GM12801 (cell line): Measurements from ENCODE around the gene RAB19.

Source experiments
- TF ChIP-seq, protein P1 (sequence below): IDR thresholded peaks from one replicate; pipeline ENCODE4 v1.5.1; 2011; ENCODE audit warnings: control low read depth; ENCODE audit not compliant: insufficient read length; ENCODE audit errors: extremely low read depth

The RAB19 gene, protein sequence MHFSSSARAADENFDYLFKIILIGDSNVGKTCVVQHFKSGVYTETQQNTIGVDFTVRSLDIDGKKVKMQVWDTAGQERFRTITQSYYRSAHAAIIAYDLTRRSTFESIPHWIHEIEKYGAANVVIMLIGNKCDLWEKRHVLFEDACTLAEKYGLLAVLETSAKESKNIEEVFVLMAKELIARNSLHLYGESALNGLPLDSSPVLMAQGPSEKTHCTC

GRCh38 chr7:140403878-140404564 is at the start of gene RAB19:
RAB19 (plus strand) TSS chr7:140404058; CDS start chr7:140407647, 3,589 bp downstream.
- TF ChIP-seq, protein P1, sequence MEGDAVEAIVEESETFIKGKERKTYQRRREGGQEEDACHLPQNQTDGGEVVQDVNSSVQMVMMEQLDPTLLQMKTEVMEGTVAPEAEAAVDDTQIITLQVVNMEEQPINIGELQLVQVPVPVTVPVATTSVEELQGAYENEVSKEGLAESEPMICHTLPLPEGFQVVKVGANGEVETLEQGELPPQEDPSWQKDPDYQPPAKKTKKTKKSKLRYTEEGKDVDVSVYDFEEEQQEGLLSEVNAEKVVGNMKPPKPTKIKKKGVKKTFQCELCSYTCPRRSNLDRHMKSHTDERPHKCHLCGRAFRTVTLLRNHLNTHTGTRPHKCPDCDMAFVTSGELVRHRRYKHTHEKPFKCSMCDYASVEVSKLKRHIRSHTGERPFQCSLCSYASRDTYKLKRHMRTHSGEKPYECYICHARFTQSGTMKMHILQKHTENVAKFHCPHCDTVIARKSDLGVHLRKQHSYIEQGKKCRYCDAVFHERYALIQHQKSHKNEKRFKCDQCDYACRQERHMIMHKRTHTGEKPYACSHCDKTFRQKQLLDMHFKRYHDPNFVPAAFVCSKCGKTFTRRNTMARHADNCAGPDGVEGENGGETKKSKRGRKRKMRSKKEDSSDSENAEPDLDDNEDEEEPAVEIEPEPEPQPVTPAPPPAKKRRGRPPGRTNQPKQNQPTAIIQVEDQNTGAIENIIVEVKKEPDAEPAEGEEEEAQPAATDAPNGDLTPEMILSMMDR, result no peak

GRCh38 chr7:140358024-140358411 is 45.8 kb upstream of the RAB19 start:
- TF ChIP-seq, protein P1, result no peak

GRCh38 chr7:140358412-140359051 is 45.3 kb upstream of the RAB19 start:
- TF ChIP-seq, protein P1, result no peak

- TF ChIP-seq, protein P1, result no peak
These were observed 43.1 kb upstream of the RAB19 start for GRCh38 chr7:140360697-140361229.

- TF ChIP-seq, protein P1, result no peak
These were observed 39.0 kb upstream of the RAB19 start for GRCh38 chr7:140364819-140365218.

DNA sequence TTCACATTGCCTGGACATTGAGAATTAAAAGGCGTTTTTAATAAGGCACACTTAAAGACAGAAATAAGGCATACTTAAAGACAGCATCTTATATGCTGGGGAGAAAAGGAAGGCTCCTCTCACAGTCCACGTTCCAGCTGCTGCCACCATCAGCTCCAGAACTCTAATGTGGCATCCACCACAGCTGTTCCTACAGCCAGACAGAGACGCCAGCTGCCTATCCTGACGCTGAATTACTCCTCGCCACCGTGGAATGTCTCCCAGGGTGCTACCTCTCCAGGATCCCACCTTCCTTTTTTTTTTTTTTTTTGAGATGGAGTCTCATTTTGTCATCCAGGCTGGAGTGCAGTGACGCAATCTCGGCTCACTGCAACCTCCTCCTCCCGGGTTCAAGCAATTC is 36.3 kb upstream of the RAB19 start:
- TF ChIP-seq, protein P1, result no peak

DNA sequence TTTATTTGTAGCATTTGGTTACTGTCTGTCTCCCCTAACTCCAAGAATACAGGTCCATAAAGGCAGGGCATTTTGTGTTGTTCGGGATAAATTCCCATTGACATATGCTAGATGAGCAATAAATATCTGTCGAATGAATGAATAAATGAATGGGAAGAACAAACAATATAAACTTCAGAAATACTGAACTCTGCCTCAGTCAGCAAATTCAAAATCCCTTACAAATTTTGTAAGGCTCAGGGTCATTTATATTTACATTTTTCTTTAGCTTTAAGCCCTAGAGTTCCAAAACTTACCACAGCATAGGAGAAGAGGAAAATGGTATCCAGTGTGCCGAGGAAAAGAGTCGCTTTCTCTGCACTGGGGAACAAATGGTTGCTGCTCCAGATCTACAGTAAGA is 34.6 kb upstream of the RAB19 start:
- TF ChIP-seq, protein P1, result no peak
